ENCODE data around the gene DCLK2.

The DCLK2 gene

DNA sequence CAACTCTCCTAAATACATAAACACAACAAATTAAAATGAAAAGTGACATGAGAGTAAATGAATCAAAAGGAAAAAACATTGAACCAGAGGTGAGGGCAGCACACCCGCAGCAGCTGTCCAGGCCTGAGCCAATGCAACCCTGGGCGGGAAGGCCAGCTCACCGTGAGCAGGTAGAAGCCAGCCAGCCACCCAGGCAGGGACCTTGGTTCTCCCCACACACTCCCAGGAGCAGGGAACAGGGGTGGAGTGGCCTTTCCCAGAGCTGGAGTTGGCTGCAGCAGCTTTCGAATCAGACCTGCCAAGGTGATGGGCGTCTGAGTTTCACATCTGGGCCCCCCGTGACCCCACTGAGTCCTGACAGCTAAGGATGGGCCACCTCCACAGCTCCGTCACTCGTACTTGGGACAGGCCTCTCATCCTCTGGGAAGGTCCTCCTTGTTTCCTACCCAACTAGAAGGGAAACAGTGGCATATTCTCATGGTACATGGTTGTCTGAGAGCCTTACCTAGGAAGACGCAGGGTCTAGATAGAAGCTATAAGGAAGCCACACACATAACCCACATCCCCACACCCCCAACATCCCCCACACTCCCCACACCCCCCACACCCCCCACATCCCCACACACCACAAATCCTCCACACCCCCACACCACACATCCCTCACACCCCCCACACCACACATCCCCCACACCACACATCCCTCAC, 172.2 kb downstream of the DCLK2 start:
- no peak for FAIRE-seq

DNA sequence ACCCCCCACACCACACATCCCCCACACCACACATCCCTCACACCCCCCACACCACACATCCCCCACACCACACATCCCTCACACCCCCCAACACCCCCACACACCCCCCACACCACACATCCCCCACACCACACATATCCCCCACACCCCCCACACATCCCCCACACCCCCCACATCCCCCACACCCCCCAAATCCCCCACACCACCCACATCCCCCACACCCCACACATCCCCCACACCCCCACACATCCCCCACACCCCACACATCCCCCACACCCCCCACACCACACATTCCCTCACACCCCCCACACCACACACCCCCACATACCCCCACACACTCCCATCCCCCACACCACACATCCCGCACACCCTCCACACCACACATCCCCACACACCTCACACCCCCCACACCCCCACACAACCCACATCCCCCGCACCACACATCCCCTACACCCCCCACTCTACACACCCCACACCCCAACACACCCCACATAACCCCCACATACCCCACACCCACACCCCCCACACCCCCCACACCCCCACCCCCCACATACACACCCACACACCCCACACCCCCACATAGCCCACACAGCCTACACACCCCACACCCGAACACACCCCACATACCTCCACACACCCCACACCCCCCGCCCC, 172.9 kb downstream of the DCLK2 start:
- FAIRE-seq: no peak

DNA sequence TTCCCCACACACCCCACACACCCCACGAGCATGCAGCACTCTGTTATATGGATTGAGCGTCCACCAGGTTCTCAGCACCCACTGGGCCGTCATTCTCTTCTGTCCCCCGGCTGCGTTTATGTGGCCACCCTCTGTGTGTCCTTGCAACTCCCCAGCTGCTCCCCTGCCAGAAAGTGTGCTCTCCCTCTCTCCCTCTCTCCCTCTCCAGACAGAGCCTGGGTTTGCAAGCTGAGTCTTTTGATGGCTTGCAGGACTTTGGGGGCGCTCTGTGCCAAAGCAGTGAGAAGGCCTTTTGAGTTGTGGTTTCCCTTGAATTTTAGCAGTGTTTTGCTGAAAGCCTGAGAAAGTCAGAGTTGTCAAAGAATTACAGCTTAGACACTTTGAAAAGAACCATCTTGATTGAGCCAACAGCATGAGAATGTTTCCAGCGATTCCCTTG, 173.5 kb downstream of the DCLK2 start:
- peak; percentile 85 for FAIRE-seq

- FAIRE-seq: no peak
These were observed 174.1 kb downstream of the DCLK2 start for GRCh38 chr4:150252306-150252705.

DNA sequence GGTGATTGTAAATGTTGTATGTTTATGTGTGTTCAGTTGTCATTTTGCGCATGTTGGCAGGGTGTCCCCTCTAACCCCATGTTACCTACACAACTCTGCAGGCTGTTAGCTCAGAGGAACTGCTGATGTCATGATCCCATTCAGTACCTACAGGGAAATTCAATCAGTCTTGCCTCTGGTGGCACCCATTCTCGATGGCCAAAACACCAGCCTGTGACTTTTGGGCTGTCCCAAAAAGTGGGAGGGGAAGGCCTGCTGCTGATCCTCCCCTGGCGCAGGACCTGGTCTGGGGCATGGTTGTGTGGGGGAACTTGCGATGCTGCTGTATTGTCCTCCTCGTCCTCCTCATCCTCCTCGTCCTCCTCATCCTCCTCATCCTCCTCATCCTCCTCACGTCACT, 174.5 kb downstream of the DCLK2 start:
- no peak for FAIRE-seq

- no peak for FAIRE-seq
These were observed 175.2 kb downstream of the DCLK2 start for GRCh38 chr4:150253416-150253815.

GRCh38 chr4:150253965-150254630, 175.9 kb downstream of the DCLK2 start:
- no peak for FAIRE-seq

- FAIRE-seq: no peak
These were observed 177.5 kb downstream of the DCLK2 start for GRCh38 chr4:150255610-150256224.

DNA sequence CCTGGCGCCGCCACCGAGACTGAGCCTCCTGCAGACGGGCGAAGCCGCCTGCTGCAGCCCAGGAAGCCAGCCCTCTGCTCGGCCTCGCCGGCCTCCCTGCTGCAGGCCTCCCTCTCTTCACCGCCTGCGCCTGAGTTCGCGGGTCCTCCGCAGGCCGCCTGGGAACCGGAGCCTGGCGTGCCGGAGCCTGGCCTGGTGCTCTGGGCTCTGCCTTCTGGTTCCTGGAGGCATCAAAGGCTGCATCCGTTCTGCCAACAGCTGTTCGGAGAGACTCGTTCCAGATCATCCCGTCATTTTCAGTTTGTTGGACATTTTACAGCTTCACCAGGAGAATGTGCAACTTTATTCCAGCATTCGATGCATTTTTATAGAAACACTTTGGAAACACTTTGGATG, 178.0 kb downstream of the DCLK2 start:
- FAIRE-seq: no peak

DNA sequence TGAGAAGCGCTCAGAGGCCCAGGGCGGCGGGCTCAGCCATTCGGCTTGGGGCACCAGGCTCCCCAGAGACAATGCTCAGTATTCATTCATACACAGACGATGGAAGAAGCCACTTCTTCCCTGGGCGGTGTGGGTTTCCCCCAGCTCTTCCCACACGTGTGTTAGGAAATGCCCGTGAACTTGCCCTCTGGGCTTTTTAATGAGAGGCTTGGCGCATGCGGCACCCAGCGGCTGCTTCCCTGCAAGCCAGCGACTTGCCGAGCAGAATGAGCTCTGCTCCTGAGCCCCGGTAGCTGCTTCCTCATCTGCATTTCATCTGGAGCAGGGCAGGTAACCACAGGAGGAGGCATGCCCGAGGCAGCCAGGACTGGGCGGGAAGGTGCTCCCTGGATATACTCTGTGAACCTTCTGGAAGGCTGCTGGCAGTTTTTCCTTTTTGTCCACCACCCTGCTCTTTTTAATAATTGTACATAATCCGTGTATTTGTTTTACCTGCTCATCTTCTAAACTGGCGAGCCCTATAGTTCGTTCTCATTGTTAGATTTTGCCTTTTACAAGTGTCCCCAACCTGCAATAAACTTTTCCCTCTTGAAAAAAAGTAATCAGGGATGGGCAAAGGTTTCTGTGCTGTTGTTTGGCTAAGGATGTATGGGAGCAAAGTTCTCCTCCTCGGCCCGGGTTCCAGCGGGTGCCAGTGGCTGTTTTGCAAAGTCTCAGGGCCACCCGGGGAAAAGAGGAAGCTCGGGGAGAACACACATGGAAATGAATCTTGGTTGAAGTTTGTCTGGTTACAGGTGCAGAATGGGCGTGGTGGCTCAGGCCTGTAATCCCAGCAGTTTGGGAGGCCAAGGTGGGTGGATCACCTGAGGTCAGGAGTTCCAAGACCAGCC, 178.8 kb downstream of the DCLK2 start:
- FAIRE-seq: no peak

DNA sequence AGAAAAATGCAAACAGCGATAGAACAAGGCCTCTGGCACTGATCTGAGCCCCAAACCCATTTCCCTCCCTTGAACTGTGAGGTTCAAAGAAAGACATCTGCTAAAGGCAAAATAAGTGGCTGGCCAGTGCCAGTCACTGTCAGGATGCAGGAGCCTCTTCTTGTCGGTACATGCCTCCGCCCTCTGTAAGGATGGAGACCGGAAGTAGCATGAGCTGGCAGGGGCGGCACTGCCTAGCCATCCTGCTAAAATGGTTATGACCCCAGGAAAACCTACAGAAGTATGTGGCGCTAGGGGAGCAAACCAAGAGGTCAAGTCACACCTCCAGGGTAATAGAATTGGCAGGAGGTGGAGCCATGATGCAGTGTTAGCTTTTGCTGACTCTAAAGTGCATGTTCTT, 180.3 kb downstream of the DCLK2 start:
- FAIRE-seq: no peak

- FAIRE-seq: no peak
These were observed 181.8 kb downstream of the DCLK2 start for GRCh38 chr4:150259861-150260567.

DNA sequence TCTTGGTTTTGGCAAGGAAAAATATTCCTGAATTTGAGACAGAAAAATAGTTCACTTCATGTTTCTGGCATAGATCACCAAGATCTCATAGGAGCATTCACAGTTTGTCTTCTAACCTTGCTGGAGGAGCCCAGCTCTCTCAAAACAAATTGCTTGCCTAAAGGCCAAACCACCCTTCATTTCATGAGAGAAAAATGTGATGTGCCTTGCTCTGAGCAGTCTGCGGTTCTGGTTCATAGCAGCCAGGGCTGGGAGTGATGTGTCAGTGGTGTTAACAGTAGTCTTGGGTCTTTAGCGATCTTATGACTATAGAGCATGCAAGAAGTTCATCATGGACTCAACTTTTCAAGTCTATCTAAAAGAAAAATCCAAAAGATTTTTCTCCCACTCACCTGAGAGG, 183.3 kb downstream of the DCLK2 start:
- FAIRE-seq: no peak

DNA sequence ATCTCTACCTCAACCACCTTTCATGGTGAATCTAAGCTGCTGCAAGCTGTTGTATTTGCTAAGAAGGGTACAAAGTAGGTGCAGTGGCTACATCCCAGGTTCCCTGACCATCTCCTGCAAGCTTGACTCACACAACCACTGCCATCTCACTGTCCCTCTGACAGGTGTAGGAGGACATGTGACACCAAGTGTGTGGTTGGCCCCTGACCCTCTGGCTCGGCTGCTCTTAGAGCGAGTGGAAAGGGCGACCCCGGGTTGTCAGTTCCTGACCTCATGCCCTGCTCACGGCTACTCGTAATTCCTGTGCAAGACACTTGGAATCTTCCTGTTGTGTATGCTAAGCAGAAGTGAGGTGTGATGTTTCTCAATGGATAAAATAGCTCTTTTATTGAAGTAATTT, 184.4 kb downstream of the DCLK2 start:
- no peak for FAIRE-seq

- FAIRE-seq: no peak
These were observed 186.4 kb downstream of the DCLK2 start for GRCh38 chr4:150264595-150265161.

DNA sequence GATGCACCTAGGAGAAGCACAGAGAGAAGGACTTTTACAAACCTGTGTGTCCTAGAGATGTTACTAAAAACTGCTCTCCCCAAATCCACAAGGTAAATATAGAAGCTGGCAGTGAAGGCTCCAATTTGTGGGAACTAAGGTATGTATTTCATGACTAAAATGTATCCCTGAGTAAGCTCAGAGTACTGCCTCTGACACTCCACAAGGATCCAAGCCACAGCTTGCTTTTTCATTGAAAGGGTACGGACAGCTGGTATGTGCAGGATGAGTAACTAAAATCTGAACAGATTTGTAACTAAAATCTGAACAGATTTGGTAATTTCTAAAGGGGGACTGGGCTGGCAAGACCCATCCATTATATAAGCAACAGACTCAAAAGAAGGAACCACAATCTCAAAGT, 187.6 kb downstream of the DCLK2 start:
- no peak for FAIRE-seq

- FAIRE-seq: no peak
These were observed 190.2 kb downstream of the DCLK2 start for GRCh38 chr4:150268444-150268843.

GRCh38 chr4:150278206-150278605, 200.0 kb downstream of the DCLK2 start:
- FAIRE-seq: no peak

DNA sequence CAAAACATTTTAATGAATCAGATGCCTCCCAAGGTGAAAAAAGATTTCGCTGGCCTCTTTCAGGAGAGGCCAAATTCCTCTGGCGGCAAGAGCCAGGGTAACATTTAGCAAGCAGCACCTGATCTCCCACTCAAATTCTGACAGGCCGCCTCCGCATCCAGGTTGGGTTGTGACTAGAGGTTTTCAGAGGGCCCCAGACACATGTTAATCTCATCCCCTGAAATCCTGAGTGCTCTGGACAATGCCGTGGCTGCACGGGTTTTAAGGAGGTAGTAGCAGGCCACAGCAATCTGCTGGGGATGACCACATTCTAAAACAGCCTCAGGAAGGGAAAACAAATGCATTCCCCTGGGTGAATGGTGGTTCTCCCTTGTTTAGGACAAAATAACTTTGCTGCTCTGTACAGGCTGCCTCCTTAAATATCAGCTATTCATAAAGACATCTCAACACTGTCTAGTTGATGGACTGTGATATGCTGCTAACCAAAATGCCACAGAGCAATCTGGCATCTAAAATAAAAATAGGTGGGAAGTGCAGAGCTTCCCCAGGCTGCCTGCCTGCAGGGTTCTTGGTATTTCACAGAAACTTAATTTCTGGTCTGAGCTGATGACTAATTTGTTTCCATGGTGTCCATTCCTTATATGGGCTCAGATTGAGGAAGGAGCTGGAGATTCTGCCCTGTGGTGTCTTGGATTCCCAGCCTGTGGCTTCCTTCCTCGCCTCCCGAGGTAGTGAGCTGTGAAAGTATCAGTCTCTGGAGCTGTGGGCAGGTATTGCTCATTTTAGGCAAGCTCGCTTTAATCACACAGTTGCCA, 202.0 kb downstream of the DCLK2 start:
- no peak for FAIRE-seq

GRCh38 chr4:150280975-150281374, 202.7 kb downstream of the DCLK2 start:
- FAIRE-seq: no peak

DNA sequence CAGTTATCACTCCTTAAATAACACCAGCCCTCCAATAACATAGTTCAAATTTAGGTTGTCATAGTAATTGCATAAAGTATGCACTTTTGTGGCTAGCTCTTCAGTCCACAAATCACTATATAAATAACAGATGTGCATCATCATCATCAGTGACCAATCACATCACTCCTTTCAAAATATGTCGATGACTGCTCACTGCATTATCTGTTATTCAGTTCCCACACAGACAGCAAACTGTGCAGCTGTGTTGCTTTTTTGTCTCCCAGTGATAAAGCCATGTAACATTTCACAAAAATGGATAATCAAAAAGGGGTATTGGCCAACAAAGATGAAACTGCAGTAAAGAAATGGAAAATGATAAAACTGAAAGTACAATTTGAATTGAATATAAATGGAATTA, 205.4 kb downstream of the DCLK2 start:
- FAIRE-seq: no peak

Measured in G401.6 (cell line).